ENCODE measurements around the gene NGFR.

- TF ChIP-seq POLR2A (IDR thresholded peaks at IDR 0.05) = no peak
- no peak for TF ChIP-seq CTCF (IDR thresholded peaks at IDR 0.05)
- no peak for TF ChIP-seq EP300 (IDR thresholded peaks at IDR 0.05)
These were observed 60.6 kb downstream of the NGFR start for GRCh38 chr17:49555495-49556222.

Measured in ovary (tissue), 3 donors.